Activated B cell treated with CpG ODN at 0.5 μM for 24 hours (primary cell): ENCODE measurements around the gene HSH2D. TPM values are rescaled to one million over a fixed set of nuclear protein-coding genes. Genes with fewer than 3 reads are reported as not detected.

Experiments used
- ATAC-seq: fragments of 200-7000 bp; cut with Tn5 transposase; one replicate; pipeline ENCODE4 v1.10.0; 2021; ENCODE audit warnings: low read depth, mild to moderate bottlenecking, moderate library complexity
- CTCF ChIA-PET: fragments of 350-600 bp; sonication (Branson Sonifier 250); formaldehyde crosslinking; loops from one replicate; lab custom pipeline; 2021; ENCODE audit warnings: antibody characterized with exemption; lab: Charles Lee
- POLR2A ChIA-PET: fragments of 350-600 bp; sonication (Branson Sonifier 250); formaldehyde crosslinking; loops from one replicate; lab custom pipeline; 2021; ENCODE audit warnings: antibody characterized with exemption; lab: Charles Lee
- DNase-seq: peaks from one replicate; pipeline ENCODE4 v3.0.0; 2022
- H3K27ac Mint-ChIP-seq: one replicate; pipeline ENCODE4 v1.8.0; 2020; ENCODE audit warnings: mixed read lengths
- H3K27me3 Mint-ChIP-seq: one replicate; pipeline ENCODE4 v1.8.0; 2021; ENCODE audit warnings: mixed read lengths
- H3K36me3 Mint-ChIP-seq: one replicate; pipeline ENCODE4 v1.8.0; 2021; ENCODE audit warnings: low read depth, mixed read lengths
- H3K4me1 Mint-ChIP-seq: one replicate; pipeline ENCODE4 v1.8.0; 2021; ENCODE audit warnings: mixed read lengths
- H3K4me3 Mint-ChIP-seq: one replicate; pipeline ENCODE4 v1.8.0; 2020; ENCODE audit warnings: mild to moderate bottlenecking, mixed read lengths
- H3K9me3 Mint-ChIP-seq: one replicate; pipeline ENCODE4 v1.8.0; 2020; ENCODE audit warnings: mixed read lengths
- CTCF ChIP-seq: fragments of 200-600 bp; IDR thresholded peaks from one replicate; pipeline ENCODE4 v1.8.0; 2022; ENCODE audit warnings: antibody characterized with exemption, mild to moderate bottlenecking
- intact Hi-C: fragments of 100-400 bp; cut with micrococcal nuclease; formaldehyde crosslinking; loops from one replicate; pipeline ENCODE4 v1.15.1; 2024
- total RNA-seq: library from RNA; stranded (reverse); gene quantifications from 2 replicates; pipeline ENCODE4 v1.2.3, GENCODE V29; 2022

The HSH2D gene
- total RNA-seq, 1 donor from 2014 or later = 191 TPM

GRCh38 chr19:16125737-16126495, 17.6 kb upstream of the HSH2D start:
- peaks cover 15% of the 10 kb centered on the region for H3K4me1 Mint-ChIP-seq
- no peaks in the 10 kb centered on the region for H3K27me3 Mint-ChIP-seq
- intact Hi-C loops = no loop called here
- DNase-seq (no peak), ATAC-seq (no peak)
- no peak for TF ChIP-seq CTCF
- ChIA-PET CTCF (no interaction called here), POLR2A (interaction anchor here (0.7 to 1.7 kb wide), 3 partner anchors 9 to 256 kb away, joined by 3 to 5 read pairs (median 3); partner anchors contain the start of gene HSH2D)
- H3K27ac Mint-ChIP-seq = no peak overlapping the region
- no peak overlapping the region for H3K4me3 Mint-ChIP-seq
- no peaks in the 10 kb centered on the region for H3K9me3 Mint-ChIP-seq
- peaks cover 94% of the 10 kb centered on the region for H3K36me3 Mint-ChIP-seq

GRCh38 chr19:16127080-16127479, 16.4 kb upstream of the HSH2D start:
- peaks cover 95% of the 10 kb centered on the region for H3K36me3 Mint-ChIP-seq

GRCh38 chr19:16127776-16128371, 15.6 kb upstream of the HSH2D start:
- no peak for TF ChIP-seq CTCF
- Mint-ChIP-seq H3K27ac (no peak overlapping the region), H3K9me3 (peaks cover 2% of the 10 kb centered on the region), H3K4me1 (peaks cover 3% of the 10 kb centered on the region), H3K4me3 (no peak overlapping the region), H3K27me3 (no peaks in the 10 kb centered on the region), H3K36me3 (peaks cover 95% of the 10 kb centered on the region)
- ATAC-seq = no peak
- ChIA-PET POLR2A (no interaction called here), CTCF (interaction anchor here (0.9 kb wide), 1 partner anchor 10 kb away, joined by 3 read pairs; no protein-coding TSS in a partner anchor)
- intact Hi-C loops = no loop called here
- no peak for DNase-seq

More at GRCh38 chr19:16127080-16127479, 16.4 kb upstream of the HSH2D start:
- intact Hi-C loops = no loop called here
- no peak for DNase-seq
- no peak for ATAC-seq
- POLR2A ChIA-PET = interaction anchor here (0.7 kb wide), 1 partner anchor 255 kb away, joined by 3 read pairs; no protein-coding TSS in a partner anchor
- Mint-ChIP-seq H3K27ac (no peak overlapping the region), H3K4me3 (no peak overlapping the region), H3K4me1 (peaks cover 3% of the 10 kb centered on the region), H3K9me3 (peaks cover 2% of the 10 kb centered on the region), H3K27me3 (no peaks in the 10 kb centered on the region)
- CTCF ChIA-PET = interaction anchor here (0.9 kb wide), 1 partner anchor 9 kb away, joined by 3 read pairs; no protein-coding TSS in a partner anchor
- no peak for TF ChIP-seq CTCF

GRCh38 chr19:16131648-16132047, 11.8 kb upstream of the HSH2D start:
- Mint-ChIP-seq H3K4me1 (peaks cover 19% of the 10 kb centered on the region), H3K27ac (no peak overlapping the region), H3K9me3 (peaks cover 2% of the 10 kb centered on the region), H3K27me3 (no peaks in the 10 kb centered on the region), H3K36me3 (peaks cover 79% of the 10 kb centered on the region), H3K4me3 (no peak overlapping the region)
- ATAC-seq (no peak), DNase-seq (no peak)
- TF ChIP-seq CTCF = no peak
- ChIA-PET POLR2A (interaction anchor here (5.4 kb wide), 1 partner anchor 12 kb away, joined by 37 read pairs; no protein-coding TSS in a partner anchor), CTCF (no interaction called here)
- intact Hi-C loops = no loop called here

GRCh38 chr19:16133818-16134217, 9.7 kb upstream of the HSH2D start:
- Mint-ChIP-seq H3K27ac (peak overlapping the region; percentile 82), H3K4me3 (no peak overlapping the region), H3K36me3 (peaks cover 58% of the 10 kb centered on the region), H3K27me3 (no peaks in the 10 kb centered on the region), H3K4me1 (peaks cover 27% of the 10 kb centered on the region), H3K9me3 (peaks cover 2% of the 10 kb centered on the region)
- ATAC-seq (no peak), DNase-seq (no peak)
- intact Hi-C loops = no loop called here
- TF ChIP-seq CTCF = no peak
- CTCF ChIA-PET = interaction anchor here (2.3 kb wide), 1 partner anchor 15 kb away, joined by 5 read pairs; no protein-coding TSS in a partner anchor
- POLR2A ChIA-PET = interaction anchor here (0.5 to 5.4 kb wide), 5 partner anchors 10 to 118 kb away, joined by 3 to 37 read pairs (median 8); partner anchors contain the start of gene HSH2D
